HTR-8/SVneo (cell line): Measurements from ENCODE around the gene ABCC6.
"Not testable (repeated sequence)": the region's sequence is repeated elsewhere in the genome, so short reads cannot be mapped to it uniquely, and the experiment has no call there.

Experiments
- DNase-seq: peaks from one replicate; pipeline ENCODE4 v3.0.0; 2011; ENCODE audit warnings: low spot score, mixed read lengths; ENCODE audit not compliant: insufficient read length
- FAIRE-seq: peaks from 2 replicates; lab custom pipeline; 2011; peaks lifted over from hg19 to GRCh38; lab: Jason Lieb, UNC

ABCC6 gene

GRCh38 chr16:16232692-16233061 is 9.4 kb upstream of the ABCC6 start:
- not testable (repeated sequence) for FAIRE-seq, DNase-seq

- DNase-seq, FAIRE-seq: not testable (repeated sequence)
Observed at GRCh38 chr16:16223662-16224241, 458 bp upstream of the ABCC6 start.

GRCh38 chr16:16221382-16221781 is 1.9 kb downstream of the ABCC6 start:
- not testable (repeated sequence) for DNase-seq, FAIRE-seq

- not testable (repeated sequence) for FAIRE-seq, DNase-seq
Observed at GRCh38 chr16:16220449-16220848, 2.8 kb downstream of the ABCC6 start.

GRCh38 chr16:16218787-16219186 is 4.5 kb downstream of the ABCC6 start:
- DNase-seq, FAIRE-seq: not testable (repeated sequence)

- FAIRE-seq, DNase-seq: not testable (repeated sequence)
Observed at GRCh38 chr16:16218349-16218748, 4.9 kb downstream of the ABCC6 start.

- not testable (repeated sequence) for DNase-seq, FAIRE-seq
Observed at GRCh38 chr16:16213863-16214293, 9.4 kb downstream of the ABCC6 start.

GRCh38 chr16:16211404-16211803 is 11.9 kb downstream of the ABCC6 start:
- FAIRE-seq, DNase-seq: not testable (repeated sequence)

- DNase-seq, FAIRE-seq: not testable (repeated sequence)
Observed at GRCh38 chr16:16208461-16208860, 14.8 kb downstream of the ABCC6 start.

GRCh38 chr16:16207787-16208334 is 15.4 kb downstream of the ABCC6 start:
- FAIRE-seq, DNase-seq: not testable (repeated sequence)

- DNase-seq = not testable (repeated sequence)
Observed at GRCh38 chr16:16207097-16207786, 16.1 kb downstream of the ABCC6 start.

GRCh38 chr16:16205864-16206263 is 17.4 kb downstream of the ABCC6 start:
- DNase-seq, FAIRE-seq: not testable (repeated sequence)

More at GRCh38 chr16:16207097-16207786, 16.1 kb downstream of the ABCC6 start:
- FAIRE-seq = not testable (repeated sequence)

GRCh38 chr16:16204552-16204951 is 18.7 kb downstream of the ABCC6 start:
- DNase-seq, FAIRE-seq: not testable (repeated sequence)

GRCh38 chr16:16203494-16203893 is 19.8 kb downstream of the ABCC6 start:
- DNase-seq, FAIRE-seq: not testable (repeated sequence)

- not testable (repeated sequence) for DNase-seq, FAIRE-seq
Observed at GRCh38 chr16:16202400-16203143, 20.7 kb downstream of the ABCC6 start.

- FAIRE-seq = not testable (repeated sequence)
Observed at GRCh38 chr16:16201880-16202279, 21.4 kb downstream of the ABCC6 start.

GRCh38 chr16:16200391-16200790 is 22.9 kb downstream of the ABCC6 start:
- FAIRE-seq, DNase-seq: not testable (repeated sequence)

More at GRCh38 chr16:16201880-16202279, 21.4 kb downstream of the ABCC6 start:
- DNase-seq = not testable (repeated sequence)

- not testable (repeated sequence) for DNase-seq, FAIRE-seq
Observed at GRCh38 chr16:16199428-16199827, 23.9 kb downstream of the ABCC6 start.

GRCh38 chr16:16197966-16198365 is 25.3 kb downstream of the ABCC6 start:
- DNase-seq (no peak), FAIRE-seq (no peak)

GRCh38 chr16:16197331-16197730 is 26.0 kb downstream of the ABCC6 start:
- DNase-seq = no peak
- no peak for FAIRE-seq
